ENCODE measurements around the gene CYP4B1. TPM values are rescaled to one million over a fixed set of nuclear protein-coding genes. Genes with fewer than 3 reads are reported as not detected.

Gene CYP4B1
- polyA plus RNA-seq, 4 donors, result 0.81 to 28.9 (median 1.4) TPM

GRCh38 chr1:46760558-46761166, 38.2 kb upstream of the CYP4B1 start:
- H3K36me3 ChIP-seq (ENCODE audit: control insufficient read depth in 3 of 3, insufficient read depth in 2 of 3, low read depth in 1 of 3, low read length in 3 of 3), result no peaks in the 10 kb centered on the region
- FAIRE-seq (no peak), DNase-seq (no peak)
- H3K4me1 ChIP-seq (ENCODE audit: control insufficient read depth in 3 of 3, insufficient read depth in 2 of 3, low read depth in 1 of 3, low read length in 2 of 3), result peaks cover 0 to 77% (median 9%) of the 10 kb centered on the region in 3 donors
- peaks cover 0 to 9% of the 10 kb centered on the region in 2 donors for H3K9me3 ChIP-seq (ENCODE audit: control insufficient read depth in 2 of 2, insufficient read depth in 1 of 2, low read depth in 1 of 2, low read length in 1 of 2)
- 76 to 94% (median 78%) methylated on average over 2 of the region's 2 CpGs for WGBS, 3 donors
- no peaks in the 10 kb centered on the region for H3K27me3 ChIP-seq (ENCODE audit: control insufficient read depth in 3 of 3, insufficient read depth in 3 of 3, low read length in 3 of 3)
- peak overlapping the region in 1 of 3 donors; percentile 60 for H3K27ac ChIP-seq (ENCODE audit: low read depth in 1 of 3, low read length in 2 of 3)
- no peak overlapping the region for H3K4me3 ChIP-seq (ENCODE audit: low read depth in 1 of 3, low read length in 3 of 3)

- peaks cover 0 to 9% of the 10 kb centered on the region in 2 donors for H3K9me3 ChIP-seq (ENCODE audit: control insufficient read depth in 2 of 2, insufficient read depth in 1 of 2, low read depth in 1 of 2, low read length in 1 of 2)
- no peaks in the 10 kb centered on the region for H3K27me3 ChIP-seq (ENCODE audit: control insufficient read depth in 3 of 3, insufficient read depth in 3 of 3, low read length in 3 of 3)
- H3K36me3 ChIP-seq (ENCODE audit: control insufficient read depth in 3 of 3, insufficient read depth in 2 of 3, low read depth in 1 of 3, low read length in 3 of 3), result no peaks in the 10 kb centered on the region
- DNase-seq (no peak), FAIRE-seq (no peak)
- no peak overlapping the region for H3K4me3 ChIP-seq (ENCODE audit: low read depth in 1 of 3, low read length in 3 of 3)
- peaks cover 0 to 70% (median 9%) of the 10 kb centered on the region in 3 donors for H3K4me1 ChIP-seq (ENCODE audit: control insufficient read depth in 3 of 3, insufficient read depth in 2 of 3, low read depth in 1 of 3, low read length in 2 of 3)
- no peak overlapping the region for H3K27ac ChIP-seq (ENCODE audit: low read depth in 1 of 3, low read length in 2 of 3)
Observed at GRCh38 chr1:46761740-46762139, 37.1 kb upstream of the CYP4B1 start.

- peaks cover 0 to 3% (median 0%) of the 10 kb centered on the region in 3 donors for H3K27me3 ChIP-seq (ENCODE audit: control insufficient read depth in 3 of 3, insufficient read depth in 3 of 3, low read length in 3 of 3)
- WGBS, 3 donors, result 11 to 59% (median 19%) methylated on average over 2 of the region's 2 CpGs
- peak overlapping the region in 2 of 3 donors; percentile 53 to 94 for H3K27ac ChIP-seq (ENCODE audit: low read depth in 1 of 3, low read length in 2 of 3)
- H3K4me3 ChIP-seq (ENCODE audit: low read depth in 1 of 3, low read length in 3 of 3), result no peak overlapping the region
- H3K4me1 ChIP-seq (ENCODE audit: control insufficient read depth in 3 of 3, insufficient read depth in 2 of 3, low read depth in 1 of 3, low read length in 2 of 3), result peaks cover 0 to 48% (median 6%) of the 10 kb centered on the region in 3 donors
- peaks cover 0 to under 1% (median 0%) of the 10 kb centered on the region in 3 donors for H3K36me3 ChIP-seq (ENCODE audit: control insufficient read depth in 3 of 3, insufficient read depth in 2 of 3, low read depth in 1 of 3, low read length in 3 of 3)
- DNase-seq (peak; percentile 88 to 90), FAIRE-seq (no peak)
- H3K9me3 ChIP-seq (ENCODE audit: control insufficient read depth in 2 of 2, insufficient read depth in 1 of 2, low read depth in 1 of 2, low read length in 1 of 2), result peaks cover 0 to 30% of the 10 kb centered on the region in 2 donors
Observed at GRCh38 chr1:46764402-46764801, 34.4 kb upstream of the CYP4B1 start.

- Histone ChIP-seq H3K4me1 (ENCODE audit: control insufficient read depth in 3 of 3, insufficient read depth in 2 of 3, low read depth in 1 of 3, low read length in 2 of 3) (peaks cover 0 to 23% (median 6%) of the 10 kb centered on the region in 3 donors), H3K9me3 (ENCODE audit: control insufficient read depth in 2 of 2, insufficient read depth in 1 of 2, low read depth in 1 of 2, low read length in 1 of 2) (peaks cover 8 to 49% of the 10 kb centered on the region in 2 donors), H3K4me3 (ENCODE audit: low read depth in 1 of 3, low read length in 3 of 3) (no peak overlapping the region), H3K36me3 (ENCODE audit: control insufficient read depth in 3 of 3, insufficient read depth in 2 of 3, low read depth in 1 of 3, low read length in 3 of 3) (peaks cover 0 to 2% (median 0%) of the 10 kb centered on the region in 3 donors), H3K27ac (ENCODE audit: low read depth in 1 of 3, low read length in 2 of 3) (no peak overlapping the region), H3K27me3 (ENCODE audit: control insufficient read depth in 3 of 3, insufficient read depth in 3 of 3, low read length in 3 of 3) (peaks cover 0 to 3% (median 0%) of the 10 kb centered on the region in 3 donors)
- DNase-seq, result no peak
- no peak for FAIRE-seq
- 61 to 68% (median 65%) methylated on average over 4 of the region's 4 CpGs for WGBS, 3 donors
Observed at GRCh38 chr1:46767649-46768282, 31.1 kb upstream of the CYP4B1 start.

GRCh38 chr1:46768445-46768844, 30.4 kb upstream of the CYP4B1 start:
- DNase-seq, result no peak
- H3K27me3 ChIP-seq (ENCODE audit: control insufficient read depth in 3 of 3, insufficient read depth in 3 of 3, low read length in 3 of 3), result peaks cover 0 to 3% (median 0%) of the 10 kb centered on the region in 3 donors
- peaks cover 8 to 47% of the 10 kb centered on the region in 2 donors for H3K9me3 ChIP-seq (ENCODE audit: control insufficient read depth in 2 of 2, insufficient read depth in 1 of 2, low read depth in 1 of 2, low read length in 1 of 2)
- no peak overlapping the region for H3K27ac ChIP-seq (ENCODE audit: low read depth in 1 of 3, low read length in 2 of 3)
- peaks cover 0 to 2% (median 0%) of the 10 kb centered on the region in 3 donors for H3K36me3 ChIP-seq (ENCODE audit: control insufficient read depth in 3 of 3, insufficient read depth in 2 of 3, low read depth in 1 of 3, low read length in 3 of 3)
- FAIRE-seq, result no peak
- WGBS, 3 donors, result 61 to 71% (median 63%) methylated on average over 5 of the region's 5 CpGs
- H3K4me1 ChIP-seq (ENCODE audit: control insufficient read depth in 3 of 3, insufficient read depth in 2 of 3, low read depth in 1 of 3, low read length in 2 of 3), result peaks cover 0 to 16% (median 3%) of the 10 kb centered on the region in 3 donors
- H3K4me3 ChIP-seq (ENCODE audit: low read depth in 1 of 3, low read length in 3 of 3), result no peak overlapping the region

- FAIRE-seq, result no peak
- Histone ChIP-seq H3K36me3 (ENCODE audit: control insufficient read depth in 3 of 3, insufficient read depth in 2 of 3, low read depth in 1 of 3, low read length in 3 of 3) (peaks cover 0 to 2% (median 0%) of the 10 kb centered on the region in 3 donors), H3K4me3 (ENCODE audit: low read depth in 1 of 3, low read length in 3 of 3) (no peak overlapping the region), H3K4me1 (ENCODE audit: control insufficient read depth in 3 of 3, insufficient read depth in 2 of 3, low read depth in 1 of 3, low read length in 2 of 3) (peaks cover 0 to 9% (median 0%) of the 10 kb centered on the region in 3 donors), H3K9me3 (ENCODE audit: control insufficient read depth in 2 of 2, insufficient read depth in 1 of 2, low read depth in 1 of 2, low read length in 1 of 2) (peaks cover 8 to 49% of the 10 kb centered on the region in 2 donors), H3K27me3 (ENCODE audit: control insufficient read depth in 3 of 3, insufficient read depth in 3 of 3, low read length in 3 of 3) (peaks cover 0 to 3% (median 0%) of the 10 kb centered on the region in 3 donors), H3K27ac (ENCODE audit: low read depth in 1 of 3, low read length in 2 of 3) (no peak overlapping the region)
- no peak for DNase-seq
Observed at GRCh38 chr1:46769028-46769740, 29.7 kb upstream of the CYP4B1 start.

GRCh38 chr1:46770541-46770940, 28.3 kb upstream of the CYP4B1 start:
- Histone ChIP-seq H3K27me3 (ENCODE audit: control insufficient read depth in 3 of 3, insufficient read depth in 3 of 3, low read length in 3 of 3) (peaks cover 0 to 3% (median 0%) of the 10 kb centered on the region in 3 donors), H3K4me1 (ENCODE audit: control insufficient read depth in 3 of 3, insufficient read depth in 2 of 3, low read depth in 1 of 3, low read length in 2 of 3) (no peaks in the 10 kb centered on the region), H3K27ac (ENCODE audit: low read depth in 1 of 3, low read length in 2 of 3) (no peak overlapping the region), H3K9me3 (ENCODE audit: control insufficient read depth in 2 of 2, insufficient read depth in 1 of 2, low read depth in 1 of 2, low read length in 1 of 2) (peaks cover 8 to 49% of the 10 kb centered on the region in 2 donors), H3K4me3 (ENCODE audit: low read depth in 1 of 3, low read length in 3 of 3) (no peak overlapping the region), H3K36me3 (ENCODE audit: control insufficient read depth in 3 of 3, insufficient read depth in 2 of 3, low read depth in 1 of 3, low read length in 3 of 3) (peaks cover 0 to 2% (median 0%) of the 10 kb centered on the region in 3 donors)
- DNase-seq (no peak), FAIRE-seq (no peak)
- 88 to 95% (median 92%) methylated on average over 3 of the region's 3 CpGs for WGBS, 3 donors

- no peak overlapping the region for H3K4me3 ChIP-seq (ENCODE audit: low read depth in 1 of 3, low read length in 3 of 3)
- peaks cover 0 to 3% (median 0%) of the 10 kb centered on the region in 3 donors for H3K27me3 ChIP-seq (ENCODE audit: control insufficient read depth in 3 of 3, insufficient read depth in 3 of 3, low read length in 3 of 3)
- FAIRE-seq (no peak), DNase-seq (no peak)
- no peaks in the 10 kb centered on the region for H3K4me1 ChIP-seq (ENCODE audit: control insufficient read depth in 3 of 3, insufficient read depth in 2 of 3, low read depth in 1 of 3, low read length in 2 of 3)
- H3K27ac ChIP-seq (ENCODE audit: low read depth in 1 of 3, low read length in 2 of 3), result no peak overlapping the region
- 54 to 71% (median 55%) methylated on average over 1 of the region's 1 CpG for WGBS, 3 donors
- peaks cover 0 to 2% (median 0%) of the 10 kb centered on the region in 3 donors for H3K36me3 ChIP-seq (ENCODE audit: control insufficient read depth in 3 of 3, insufficient read depth in 2 of 3, low read depth in 1 of 3, low read length in 3 of 3)
- H3K9me3 ChIP-seq (ENCODE audit: control insufficient read depth in 2 of 2, insufficient read depth in 1 of 2, low read depth in 1 of 2, low read length in 1 of 2), result peaks cover 8 to 44% of the 10 kb centered on the region in 2 donors
Observed at GRCh38 chr1:46772571-46772970, 26.3 kb upstream of the CYP4B1 start.

Measured in small intestine (tissue), 7 donors.